ENCODE results near the gene NTN1. TPM values are rescaled to one million over a fixed set of nuclear protein-coding genes. Genes with fewer than 3 reads are reported as not detected.

Gene NTN1
- total and polyA plus RNA-seq, 7 experiments from 2014 or later: 0.07 to 0.12 (median 0.11) TPM; not detected in 4

DNA sequence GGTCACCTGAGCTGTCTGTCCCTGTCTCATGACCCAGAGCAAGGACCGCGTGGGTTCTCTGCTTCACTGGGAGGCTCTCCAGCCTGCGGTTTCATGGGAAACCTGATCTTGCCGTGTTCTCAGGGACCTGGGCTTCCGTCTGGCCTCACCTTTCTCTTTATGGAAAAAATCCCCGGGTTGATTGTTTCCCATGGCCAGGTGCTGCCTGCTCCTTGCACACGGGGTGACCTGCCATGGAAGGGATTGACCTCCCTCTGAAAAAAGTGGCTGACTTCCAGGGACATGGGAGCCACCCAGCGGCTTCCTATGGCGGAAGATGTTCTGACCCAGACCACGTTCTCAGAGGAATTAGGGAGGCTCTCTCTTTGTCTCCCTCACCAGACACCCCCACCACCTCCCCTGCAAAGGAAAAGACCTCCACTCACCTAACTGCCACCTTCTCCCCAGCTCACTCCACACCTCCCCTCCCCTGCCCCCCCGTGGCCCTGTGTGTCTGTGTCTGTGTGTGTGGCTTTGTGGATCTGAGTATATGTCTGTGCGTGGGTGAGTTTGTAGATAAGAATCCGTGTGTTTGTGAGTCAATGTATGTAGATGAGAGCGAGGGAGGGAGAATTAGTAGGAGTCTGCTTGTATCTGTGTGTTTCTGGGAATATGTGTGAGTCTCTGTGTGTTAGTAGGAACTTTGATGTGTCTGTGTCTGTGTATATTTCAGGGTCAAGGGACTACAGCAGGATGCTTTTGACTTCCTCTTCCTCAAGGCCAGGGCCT is 154.6 kb downstream of the NTN1 start:
- H3K4me3 Mint-ChIP-seq: no peak overlapping the region
- H3K36me3 ChIP-seq (ENCODE audit: control insufficient read depth in 2 of 3, insufficient read depth in 3 of 3, low read length in 3 of 3): no peaks in the 10 kb centered on the region
- no peak for ATAC-seq
- DNase-seq: no peak
- H3K4me3 ChIP-seq (ENCODE audit: low read length): no peak overlapping the region
- H3K4me1 ChIP-seq (ENCODE audit: control insufficient read depth in 2 of 2, insufficient read depth in 2 of 2, low read length in 2 of 2): no peaks in the 10 kb centered on the region
- H3K27ac ChIP-seq (ENCODE audit: low read depth, low read length): no peak overlapping the region
- peaks cover 0 to 10% (median 0%) of the 10 kb centered on the region in 3 experiments for H3K9me3 ChIP-seq (ENCODE audit: control insufficient read depth in 2 of 3, low read length in 3 of 3)
- no peak overlapping the region for H3K27ac Mint-ChIP-seq
- ChIA-PET CTCF (no interaction called here), POLR2A (no interaction called here)
- no peaks in the 10 kb centered on the region for H3K27me3 ChIP-seq (ENCODE audit: control insufficient read depth in 2 of 2, insufficient read depth in 2 of 2, low read length in 2 of 2)
- H3K4me1 Mint-ChIP-seq: peaks cover 0 to 12% (median 7%) of the 10 kb centered on the region in 7 donors
- H3K9me3 Mint-ChIP-seq: peaks cover 0 to 10% (median 0%) of the 10 kb centered on the region in 11 donors
- intact Hi-C loops (cut with micrococcal nuclease): no loop called here
- H3K36me3 Mint-ChIP-seq: peaks cover 0 to 4% (median 0%) of the 10 kb centered on the region in 5 donors
- peaks cover 0 to 5% (median 0%) of the 10 kb centered on the region in 5 donors for H3K27me3 Mint-ChIP-seq

DNA sequence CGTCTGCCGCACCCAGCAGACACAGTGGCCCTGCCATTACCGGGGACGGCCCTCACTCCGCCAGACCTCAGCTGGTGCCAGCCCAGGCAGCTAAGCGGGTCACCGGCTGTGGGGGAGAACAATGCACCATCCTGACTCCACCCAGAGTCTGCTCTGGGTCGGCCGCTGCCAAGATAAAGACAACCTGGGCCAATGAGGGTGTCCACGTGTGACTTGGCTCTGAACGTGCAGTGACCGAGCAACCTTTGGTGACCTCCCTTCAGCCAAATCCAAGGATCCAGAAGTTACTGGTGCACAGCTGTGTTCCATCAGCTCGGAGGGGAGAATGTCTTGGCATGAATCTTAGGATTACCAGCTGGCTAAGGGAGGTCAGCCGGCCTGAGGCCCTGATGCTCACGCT is 155.9 kb downstream of the NTN1 start:
- no peak for DNase-seq
- Histone ChIP-seq H3K9me3 (ENCODE audit: control insufficient read depth in 2 of 3, low read length in 3 of 3) (peaks cover 0 to 10% (median 0%) of the 10 kb centered on the region in 3 experiments), H3K36me3 (ENCODE audit: control insufficient read depth in 2 of 3, insufficient read depth in 3 of 3, low read length in 3 of 3) (no peaks in the 10 kb centered on the region), H3K27me3 (ENCODE audit: control insufficient read depth in 2 of 2, insufficient read depth in 2 of 2, low read length in 2 of 2) (no peaks in the 10 kb centered on the region), H3K4me3 (ENCODE audit: low read length) (no peak overlapping the region), H3K27ac (ENCODE audit: low read depth, low read length) (no peak overlapping the region), H3K4me1 (ENCODE audit: control insufficient read depth in 2 of 2, insufficient read depth in 2 of 2, low read length in 2 of 2) (no peaks in the 10 kb centered on the region)
- Mint-ChIP-seq H3K4me1 (peaks cover 0 to 6% (median 0%) of the 10 kb centered on the region in 7 donors), H3K9me3 (peaks cover 0 to 10% (median 0%) of the 10 kb centered on the region in 11 donors), H3K4me3 (no peak overlapping the region), H3K36me3 (peaks cover 0 to 4% (median 0%) of the 10 kb centered on the region in 5 donors), H3K27me3 (no peaks in the 10 kb centered on the region), H3K27ac (no peak overlapping the region)
- no peak for ATAC-seq
- ChIA-PET CTCF (interaction anchor here (0.6 kb wide), 1 partner anchor 385 kb away, joined by 3 read pairs; no protein-coding TSS in a partner anchor), POLR2A (no interaction called here)
- intact Hi-C loops (cut with micrococcal nuclease): no loop called here

DNA sequence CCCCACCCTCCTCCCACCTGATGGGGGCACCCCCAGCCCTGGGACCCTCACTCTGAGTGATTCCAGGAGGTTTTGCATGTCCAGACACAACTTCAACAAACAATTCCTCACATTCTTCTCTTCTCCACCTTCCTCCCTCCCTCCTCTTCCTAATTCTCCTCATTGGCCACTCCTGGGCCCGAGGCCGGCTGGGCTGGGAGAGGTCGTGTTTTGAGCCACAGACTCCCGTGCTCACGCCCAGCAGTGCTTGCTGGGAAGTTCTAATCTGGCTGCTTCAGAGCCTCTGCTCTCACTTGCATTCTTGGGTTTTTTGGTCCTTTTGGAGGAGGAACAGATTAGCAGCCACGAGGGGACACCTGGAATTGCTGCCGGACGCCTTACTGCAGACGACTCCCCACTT is 157.0 kb downstream of the NTN1 start:
- ChIA-PET CTCF (no interaction called here), POLR2A (no interaction called here)
- Mint-ChIP-seq H3K36me3 (no peaks in the 10 kb centered on the region), H3K27me3 (no peaks in the 10 kb centered on the region), H3K27ac (no peak overlapping the region), H3K4me3 (no peak overlapping the region), H3K9me3 (peaks cover 0 to 10% (median 0%) of the 10 kb centered on the region in 11 donors), H3K4me1 (peaks cover 0 to 6% (median 0%) of the 10 kb centered on the region in 7 donors)
- Histone ChIP-seq H3K4me3 (ENCODE audit: low read length) (no peak overlapping the region), H3K27me3 (ENCODE audit: control insufficient read depth in 2 of 2, insufficient read depth in 2 of 2, low read length in 2 of 2) (no peaks in the 10 kb centered on the region), H3K36me3 (ENCODE audit: control insufficient read depth in 2 of 3, insufficient read depth in 3 of 3, low read length in 3 of 3) (no peaks in the 10 kb centered on the region), H3K4me1 (ENCODE audit: control insufficient read depth in 2 of 2, insufficient read depth in 2 of 2, low read length in 2 of 2) (no peaks in the 10 kb centered on the region), H3K27ac (ENCODE audit: low read depth, low read length) (no peak overlapping the region), H3K9me3 (ENCODE audit: control insufficient read depth in 2 of 3, low read length in 3 of 3) (peaks cover 0 to 10% (median 0%) of the 10 kb centered on the region in 3 experiments)
- no peak for DNase-seq
- ATAC-seq: no peak
- intact Hi-C loops (cut with micrococcal nuclease): no loop called here

DNA sequence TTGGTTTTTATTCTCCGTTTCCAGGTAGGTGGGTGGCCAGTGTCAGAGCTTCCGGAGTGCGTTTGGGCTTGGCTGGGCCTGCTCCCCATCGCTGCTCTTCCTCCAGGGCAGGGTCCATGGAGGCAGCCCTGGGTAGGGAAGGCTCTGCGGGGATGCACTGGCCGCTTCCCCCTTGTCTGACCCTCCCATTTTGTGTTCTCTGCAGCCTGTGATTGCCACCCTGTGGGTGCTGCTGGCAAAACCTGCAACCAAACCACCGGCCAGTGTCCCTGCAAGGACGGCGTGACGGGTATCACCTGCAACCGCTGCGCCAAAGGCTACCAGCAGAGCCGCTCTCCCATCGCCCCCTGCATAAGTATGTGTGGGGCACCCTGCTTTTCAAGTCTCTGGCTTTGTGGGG is 158.3 kb downstream of the NTN1 start:
- Histone ChIP-seq H3K9me3 (ENCODE audit: control insufficient read depth in 2 of 3, low read length in 3 of 3) (peaks cover 0 to 4% (median 0%) of the 10 kb centered on the region in 3 experiments), H3K4me1 (ENCODE audit: control insufficient read depth in 2 of 2, insufficient read depth in 2 of 2, low read length in 2 of 2) (peaks cover 0 to 9% of the 10 kb centered on the region in 2 donors), H3K4me3 (ENCODE audit: low read length) (no peak overlapping the region), H3K36me3 (ENCODE audit: control insufficient read depth in 2 of 3, insufficient read depth in 3 of 3, low read length in 3 of 3) (no peaks in the 10 kb centered on the region), H3K27me3 (ENCODE audit: control insufficient read depth in 2 of 2, insufficient read depth in 2 of 2, low read length in 2 of 2) (no peaks in the 10 kb centered on the region), H3K27ac (ENCODE audit: low read depth, low read length) (no peak overlapping the region)
- POLR2A ChIA-PET: no interaction called here
- H3K9me3 Mint-ChIP-seq: peaks cover 0 to 4% (median 0%) of the 10 kb centered on the region in 11 donors
- no peak for ATAC-seq
- CTCF ChIA-PET: no interaction called here
- H3K27ac Mint-ChIP-seq: no peak overlapping the region
- peaks cover 0 to 6% (median 0%) of the 10 kb centered on the region in 7 donors for H3K4me1 Mint-ChIP-seq
- no peak for DNase-seq
- intact Hi-C loops (cut with micrococcal nuclease): no loop called here
- H3K27me3 Mint-ChIP-seq: no peaks in the 10 kb centered on the region
- H3K4me3 Mint-ChIP-seq: no peak overlapping the region
- H3K36me3 Mint-ChIP-seq: no peaks in the 10 kb centered on the region

DNA sequence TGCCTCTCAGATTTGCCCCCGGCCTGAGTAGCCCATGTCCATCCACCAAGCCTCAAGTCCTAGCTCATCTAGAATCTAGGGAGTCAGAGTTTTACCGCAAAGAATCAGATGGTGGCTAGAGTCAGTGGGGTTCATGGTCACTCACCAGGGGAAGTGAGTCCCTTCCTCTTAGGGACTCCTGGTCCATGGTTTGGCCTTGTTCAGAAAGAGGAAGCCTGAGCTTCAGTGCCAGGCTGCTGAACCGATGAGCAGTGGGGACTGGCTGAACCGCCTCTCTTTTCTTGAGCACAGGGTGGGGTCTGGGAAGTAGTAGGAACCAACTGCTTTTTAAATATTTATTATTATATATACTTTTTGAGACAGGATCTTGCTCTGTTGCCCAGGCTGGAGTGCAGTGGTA is 160.3 kb downstream of the NTN1 start:
- Histone ChIP-seq H3K4me1 (ENCODE audit: control insufficient read depth in 2 of 2, insufficient read depth in 2 of 2, low read length in 2 of 2) (peaks cover 0 to 9% of the 10 kb centered on the region in 2 donors), H3K36me3 (ENCODE audit: control insufficient read depth in 2 of 3, insufficient read depth in 3 of 3, low read length in 3 of 3) (no peaks in the 10 kb centered on the region), H3K27me3 (ENCODE audit: control insufficient read depth in 2 of 2, insufficient read depth in 2 of 2, low read length in 2 of 2) (no peaks in the 10 kb centered on the region), H3K4me3 (ENCODE audit: low read length) (no peak overlapping the region), H3K27ac (ENCODE audit: low read depth, low read length) (no peak overlapping the region), H3K9me3 (ENCODE audit: control insufficient read depth in 2 of 3, low read length in 3 of 3) (no peaks in the 10 kb centered on the region)
- no peak overlapping the region for H3K4me3 Mint-ChIP-seq
- ATAC-seq (peak; percentile 31), DNase-seq (no peak)
- no peaks in the 10 kb centered on the region for H3K9me3 Mint-ChIP-seq
- intact Hi-C loops (cut with micrococcal nuclease): no loop called here
- peaks cover under 1 to 3% (median 2%) of the 10 kb centered on the region in 5 donors for H3K27me3 Mint-ChIP-seq
- no peaks in the 10 kb centered on the region for H3K4me1 Mint-ChIP-seq
- CTCF ChIA-PET: no interaction called here
- POLR2A ChIA-PET: no interaction called here
- no peak overlapping the region for H3K27ac Mint-ChIP-seq
- no peaks in the 10 kb centered on the region for H3K36me3 Mint-ChIP-seq

DNA sequence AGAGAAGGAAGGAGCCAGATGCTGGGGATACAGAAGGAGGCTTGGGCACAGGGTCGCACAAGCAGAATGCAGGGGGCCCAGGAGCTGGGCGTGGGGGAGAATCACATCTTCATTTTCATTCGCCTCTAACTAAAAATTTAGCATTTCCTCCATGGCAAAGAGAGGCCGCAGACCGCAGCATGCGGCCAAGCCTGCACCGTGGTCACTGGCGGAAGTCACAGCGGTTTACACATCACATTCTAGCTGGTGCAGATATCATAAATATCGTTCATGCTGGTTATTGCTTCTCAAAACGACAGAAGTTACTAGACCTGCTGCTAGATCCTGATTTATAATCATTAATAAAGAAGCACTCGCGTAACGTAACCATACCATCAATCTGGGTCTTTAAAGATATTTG is 162.0 kb downstream of the NTN1 start:
- ChIA-PET CTCF (no interaction called here), POLR2A (no interaction called here)
- peaks cover 0 to 9% of the 10 kb centered on the region in 2 donors for H3K4me1 ChIP-seq (ENCODE audit: control insufficient read depth in 2 of 2, insufficient read depth in 2 of 2, low read length in 2 of 2)
- H3K27me3 ChIP-seq (ENCODE audit: control insufficient read depth in 2 of 2, insufficient read depth in 2 of 2, low read length in 2 of 2): no peaks in the 10 kb centered on the region
- H3K4me3 Mint-ChIP-seq: peak overlapping the region in 1 of 10 donors; percentile 14
- intact Hi-C loops (cut with micrococcal nuclease): no loop called here
- H3K36me3 ChIP-seq (ENCODE audit: control insufficient read depth in 2 of 3, insufficient read depth in 3 of 3, low read length in 3 of 3): no peaks in the 10 kb centered on the region
- no peak for ATAC-seq
- peaks cover 0 to 3% (median 0%) of the 10 kb centered on the region in 5 donors for H3K36me3 Mint-ChIP-seq
- no peaks in the 10 kb centered on the region for H3K9me3 ChIP-seq (ENCODE audit: control insufficient read depth in 2 of 3, low read length in 3 of 3)
- no peaks in the 10 kb centered on the region for H3K9me3 Mint-ChIP-seq
- H3K27me3 Mint-ChIP-seq: peaks cover 5 to 9% (median 8%) of the 10 kb centered on the region in 5 donors
- no peak overlapping the region for H3K4me3 ChIP-seq (ENCODE audit: low read length)
- no peaks in the 10 kb centered on the region for H3K4me1 Mint-ChIP-seq
- H3K27ac Mint-ChIP-seq: no peak overlapping the region
- DNase-seq: no peak
- no peak overlapping the region for H3K27ac ChIP-seq (ENCODE audit: low read depth, low read length)

DNA sequence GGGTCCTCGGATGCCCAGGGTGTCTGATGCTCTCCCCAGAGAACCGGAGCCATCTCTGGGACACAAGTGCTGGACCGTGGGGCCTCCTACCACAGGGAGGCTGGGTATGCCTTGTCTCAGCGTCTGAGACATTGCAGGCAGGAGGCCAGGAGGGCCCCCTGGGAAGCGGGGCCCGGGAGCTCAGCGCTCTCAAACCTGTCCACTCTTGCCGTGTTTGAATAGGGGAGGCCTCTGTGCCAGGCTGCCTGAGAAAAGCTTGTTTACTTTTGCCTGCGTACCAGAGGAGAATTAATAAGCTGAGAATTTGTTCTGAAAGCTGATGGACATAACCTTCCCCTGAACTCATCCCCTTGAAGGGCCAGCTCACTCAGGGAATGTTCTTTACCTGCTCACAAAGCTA is 163.8 kb downstream of the NTN1 start:
- Mint-ChIP-seq H3K36me3 (peaks cover 0 to 3% (median 0%) of the 10 kb centered on the region in 5 donors), H3K4me3 (no peak overlapping the region), H3K27me3 (peaks cover 6 to 13% (median 8%) of the 10 kb centered on the region in 5 donors), H3K27ac (no peak overlapping the region), H3K4me1 (no peaks in the 10 kb centered on the region), H3K9me3 (no peaks in the 10 kb centered on the region)
- CTCF ChIA-PET: no interaction called here
- POLR2A ChIA-PET: no interaction called here
- DNase-seq: no peak
- intact Hi-C loops (cut with micrococcal nuclease): no loop called here
- Histone ChIP-seq H3K4me1 (ENCODE audit: control insufficient read depth in 2 of 2, insufficient read depth in 2 of 2, low read length in 2 of 2) (peaks cover 0 to 9% of the 10 kb centered on the region in 2 donors), H3K4me3 (ENCODE audit: low read length) (no peak overlapping the region), H3K9me3 (ENCODE audit: control insufficient read depth in 2 of 3, low read length in 3 of 3) (no peaks in the 10 kb centered on the region), H3K27ac (ENCODE audit: low read depth, low read length) (no peak overlapping the region), H3K27me3 (ENCODE audit: control insufficient read depth in 2 of 2, insufficient read depth in 2 of 2, low read length in 2 of 2) (no peaks in the 10 kb centered on the region), H3K36me3 (ENCODE audit: control insufficient read depth in 2 of 3, insufficient read depth in 3 of 3, low read length in 3 of 3) (no peaks in the 10 kb centered on the region)
- no peak for ATAC-seq

Data from naive thymus-derived CD4-positive, alpha-beta T cell (primary cell).